ENCODE measurements around the gene CPED1.

CPED1 gene

DNA sequence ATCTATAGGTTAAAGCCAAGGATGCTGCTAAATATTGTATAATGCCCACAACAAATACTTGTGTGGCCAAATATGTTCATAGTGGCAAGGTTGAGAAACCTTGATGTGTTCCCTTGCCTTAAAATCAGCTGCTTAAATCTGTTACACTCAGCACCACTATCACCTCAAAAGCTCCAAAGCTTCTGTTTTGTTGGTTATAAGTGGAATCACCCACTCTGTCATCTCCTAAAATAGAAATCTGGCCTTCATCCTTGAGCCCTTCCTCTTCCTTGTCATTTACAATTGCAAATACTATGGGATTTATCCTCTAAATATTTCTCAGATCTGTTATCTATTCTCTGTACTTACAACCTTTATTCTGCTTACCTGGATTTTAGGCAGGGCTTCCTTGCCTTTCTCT lies 61.4 kb downstream of the CPED1 start:
- no peaks in the 10 kb centered on the region for H3K9me3 ChIP-seq (ENCODE audit: low read length)
- TF ChIP-seq, protein P1, sequence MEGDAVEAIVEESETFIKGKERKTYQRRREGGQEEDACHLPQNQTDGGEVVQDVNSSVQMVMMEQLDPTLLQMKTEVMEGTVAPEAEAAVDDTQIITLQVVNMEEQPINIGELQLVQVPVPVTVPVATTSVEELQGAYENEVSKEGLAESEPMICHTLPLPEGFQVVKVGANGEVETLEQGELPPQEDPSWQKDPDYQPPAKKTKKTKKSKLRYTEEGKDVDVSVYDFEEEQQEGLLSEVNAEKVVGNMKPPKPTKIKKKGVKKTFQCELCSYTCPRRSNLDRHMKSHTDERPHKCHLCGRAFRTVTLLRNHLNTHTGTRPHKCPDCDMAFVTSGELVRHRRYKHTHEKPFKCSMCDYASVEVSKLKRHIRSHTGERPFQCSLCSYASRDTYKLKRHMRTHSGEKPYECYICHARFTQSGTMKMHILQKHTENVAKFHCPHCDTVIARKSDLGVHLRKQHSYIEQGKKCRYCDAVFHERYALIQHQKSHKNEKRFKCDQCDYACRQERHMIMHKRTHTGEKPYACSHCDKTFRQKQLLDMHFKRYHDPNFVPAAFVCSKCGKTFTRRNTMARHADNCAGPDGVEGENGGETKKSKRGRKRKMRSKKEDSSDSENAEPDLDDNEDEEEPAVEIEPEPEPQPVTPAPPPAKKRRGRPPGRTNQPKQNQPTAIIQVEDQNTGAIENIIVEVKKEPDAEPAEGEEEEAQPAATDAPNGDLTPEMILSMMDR (IDR thresholded peaks at IDR 0.05; ENCODE audit: low read length), result no peak
- TF ChIP-seq EZH2 (IDR thresholded peaks at IDR 0.05; ENCODE audit: borderline replicate concordance, low read length), result no peak
- no peak overlapping the region for H3K9ac ChIP-seq (ENCODE audit: low read length)
- H3K4me1 ChIP-seq (ENCODE audit: insufficient read depth, low read length, severe bottlenecking), result no peaks in the 10 kb centered on the region
- no peaks in the 10 kb centered on the region for H3K79me2 ChIP-seq (ENCODE audit: insufficient read depth, low read length)
- H3K36me3 ChIP-seq (ENCODE audit: insufficient read depth, low read length), result no peaks in the 10 kb centered on the region
- no peak overlapping the region for H3K27ac ChIP-seq (ENCODE audit: low read depth, low read length, poor library complexity, severe bottlenecking)
- no peak overlapping the region for H3K4me2 ChIP-seq (ENCODE audit: low read length)
- no peaks in the 10 kb centered on the region for H4K20me1 ChIP-seq (ENCODE audit: insufficient read depth, low read length)
- no peaks in the 10 kb centered on the region for H3K9me2 ChIP-seq (ENCODE audit: low read depth, low read length)
- no peak overlapping the region for H3K4me3 ChIP-seq (ENCODE audit: low read depth, low read length, poor library complexity, severe bottlenecking)
- H3F3A ChIP-seq (ENCODE audit: insufficient read depth, low read length), result no peaks in the 10 kb centered on the region
- no peak overlapping the region for H2AFZ ChIP-seq (ENCODE audit: low read length)
- 0 out of 2 replicates have a peak, but pooled peaks cover 3% of the 10 kb centered on the region for H3K27me3 ChIP-seq (ENCODE audit: insufficient read depth, low read length)

DNA sequence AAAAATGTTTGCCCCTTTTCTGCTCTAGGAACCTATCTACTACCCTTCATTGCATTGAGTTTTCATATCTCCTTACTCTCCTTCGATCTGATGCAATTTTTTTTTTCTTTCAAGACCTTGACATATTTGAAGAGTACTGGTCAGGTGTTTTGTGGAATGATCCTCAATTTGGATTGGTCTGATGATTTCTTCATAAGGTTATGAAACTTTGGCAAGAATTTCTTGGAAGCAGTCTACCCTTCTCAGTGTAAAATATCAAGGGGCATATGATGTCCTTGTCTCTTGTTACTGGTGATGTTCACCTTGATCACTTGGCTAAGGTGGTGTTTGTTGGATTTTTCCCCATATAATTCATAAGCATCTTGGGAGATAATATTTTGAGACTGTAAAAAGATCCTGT lies 64.7 kb downstream of the CPED1 start:
- TF ChIP-seq, protein P1 (IDR thresholded peaks at IDR 0.05; ENCODE audit: low read length), result no peak
- no peak for TF ChIP-seq EZH2 (IDR thresholded peaks at IDR 0.05; ENCODE audit: borderline replicate concordance, low read length)
- H3F3A ChIP-seq (ENCODE audit: insufficient read depth, low read length), result no peaks in the 10 kb centered on the region
- peaks cover 5% of the 10 kb centered on the region; the same call in 1 of the 2 replicates for H3K9me2 ChIP-seq (ENCODE audit: low read depth, low read length)

DNA sequence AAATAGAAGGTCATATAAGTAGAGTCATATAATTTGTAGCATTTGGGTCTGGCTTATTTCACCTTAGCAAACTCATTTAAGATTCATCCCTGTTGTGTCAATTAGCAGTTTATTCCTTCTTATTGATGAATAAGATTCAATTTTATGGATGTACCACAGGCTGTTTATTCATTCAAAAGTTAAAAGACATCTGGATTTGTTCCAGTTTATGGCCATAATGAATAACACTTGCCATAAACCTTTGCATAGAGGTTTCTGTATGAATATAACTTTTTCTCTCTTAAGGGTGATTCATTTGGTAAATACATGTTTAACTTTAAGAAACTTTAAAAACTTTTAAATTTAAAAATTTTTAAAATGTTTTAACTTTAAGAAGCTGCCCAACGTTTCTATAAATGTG lies 66.4 kb downstream of the CPED1 start:
- Histone ChIP-seq H3K36me3 (ENCODE audit: insufficient read depth, low read length) (no peaks in the 10 kb centered on the region), H3K27me3 (ENCODE audit: insufficient read depth, low read length) (0 out of 2 replicates have a peak, but pooled peaks cover 3% of the 10 kb centered on the region), H3K27ac (ENCODE audit: low read depth, low read length, poor library complexity, severe bottlenecking) (no peak overlapping the region), H3K9me2 (ENCODE audit: low read depth, low read length) (peaks cover 5% of the 10 kb centered on the region; the same call in 1 of the 2 replicates), H3K4me2 (ENCODE audit: low read length) (no peak overlapping the region), H3K9me3 (ENCODE audit: low read length) (no peaks in the 10 kb centered on the region), H4K20me1 (ENCODE audit: insufficient read depth, low read length) (no peaks in the 10 kb centered on the region), H3K4me3 (ENCODE audit: low read depth, low read length, poor library complexity, severe bottlenecking) (no peak overlapping the region), H3K9ac (ENCODE audit: low read length) (no peak overlapping the region), H3K79me2 (ENCODE audit: insufficient read depth, low read length) (no peaks in the 10 kb centered on the region), H3F3A (ENCODE audit: insufficient read depth, low read length) (no peaks in the 10 kb centered on the region), H2AFZ (ENCODE audit: low read length) (no peak overlapping the region), H3K4me1 (ENCODE audit: insufficient read depth, low read length, severe bottlenecking) (no peaks in the 10 kb centered on the region)
- TF ChIP-seq, protein P1 (IDR thresholded peaks at IDR 0.05; ENCODE audit: low read length), result no peak
- no peak for TF ChIP-seq EZH2 (IDR thresholded peaks at IDR 0.05; ENCODE audit: borderline replicate concordance, low read length)

More for the DNA sequence above, 64.7 kb downstream of the CPED1 start:
- Histone ChIP-seq H3K79me2 (ENCODE audit: insufficient read depth, low read length) (no peaks in the 10 kb centered on the region), H4K20me1 (ENCODE audit: insufficient read depth, low read length) (no peaks in the 10 kb centered on the region), H3K36me3 (ENCODE audit: insufficient read depth, low read length) (no peaks in the 10 kb centered on the region), H3K27me3 (ENCODE audit: insufficient read depth, low read length) (0 out of 2 replicates have a peak, but pooled peaks cover 3% of the 10 kb centered on the region), H3K9ac (ENCODE audit: low read length) (no peak overlapping the region), H3K27ac (ENCODE audit: low read depth, low read length, poor library complexity, severe bottlenecking) (no peak overlapping the region), H3K4me3 (ENCODE audit: low read depth, low read length, poor library complexity, severe bottlenecking) (no peak overlapping the region), H3K9me3 (ENCODE audit: low read length) (no peaks in the 10 kb centered on the region), H3K4me1 (ENCODE audit: insufficient read depth, low read length, severe bottlenecking) (no peaks in the 10 kb centered on the region), H2AFZ (ENCODE audit: low read length) (no peak overlapping the region), H3K4me2 (ENCODE audit: low read length) (no peak overlapping the region)

Measured in OCI-LY1 (cell line).